GM12875 (cell line): ENCODE measurements around the gene CD300C.

Experiments used
- H3K4me3 ChIP-seq: one replicate; pipeline ENCODE4 v1.5.1; 2011; ENCODE audit warnings: low read depth, low read length, control low read depth
- TF ChIP-seq, protein P1 (sequence below): IDR thresholded peaks from 2 replicates; pipeline ENCODE4 v1.5.1; 2011; ENCODE audit warnings: low read depth, mild to moderate bottlenecking, control low read depth, inconsistent platforms, low read length, moderate library complexity, borderline replicate concordance; ENCODE audit not compliant: insufficient read depth

Gene CD300C

DNA sequence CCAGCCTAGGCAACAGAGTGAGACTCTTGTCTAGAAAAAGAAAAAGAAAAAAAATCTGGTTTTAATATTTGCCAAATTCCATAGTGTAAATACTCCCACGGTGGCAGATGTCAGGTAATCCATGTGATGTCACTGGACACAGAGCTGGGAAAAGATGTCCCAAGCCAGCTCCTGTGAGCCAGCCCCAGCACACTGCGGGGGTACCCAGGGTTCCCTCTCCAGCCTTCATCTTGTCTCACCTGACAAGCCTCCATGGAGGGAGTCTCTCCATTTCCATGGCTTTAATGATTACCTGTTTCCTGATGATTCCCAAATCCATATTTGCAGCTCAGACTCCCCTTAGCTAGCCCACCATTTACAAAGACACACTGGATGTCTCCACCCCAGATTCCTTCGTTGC lies 19.2 kb downstream of the CD300C start:
- TF ChIP-seq, protein P1, sequence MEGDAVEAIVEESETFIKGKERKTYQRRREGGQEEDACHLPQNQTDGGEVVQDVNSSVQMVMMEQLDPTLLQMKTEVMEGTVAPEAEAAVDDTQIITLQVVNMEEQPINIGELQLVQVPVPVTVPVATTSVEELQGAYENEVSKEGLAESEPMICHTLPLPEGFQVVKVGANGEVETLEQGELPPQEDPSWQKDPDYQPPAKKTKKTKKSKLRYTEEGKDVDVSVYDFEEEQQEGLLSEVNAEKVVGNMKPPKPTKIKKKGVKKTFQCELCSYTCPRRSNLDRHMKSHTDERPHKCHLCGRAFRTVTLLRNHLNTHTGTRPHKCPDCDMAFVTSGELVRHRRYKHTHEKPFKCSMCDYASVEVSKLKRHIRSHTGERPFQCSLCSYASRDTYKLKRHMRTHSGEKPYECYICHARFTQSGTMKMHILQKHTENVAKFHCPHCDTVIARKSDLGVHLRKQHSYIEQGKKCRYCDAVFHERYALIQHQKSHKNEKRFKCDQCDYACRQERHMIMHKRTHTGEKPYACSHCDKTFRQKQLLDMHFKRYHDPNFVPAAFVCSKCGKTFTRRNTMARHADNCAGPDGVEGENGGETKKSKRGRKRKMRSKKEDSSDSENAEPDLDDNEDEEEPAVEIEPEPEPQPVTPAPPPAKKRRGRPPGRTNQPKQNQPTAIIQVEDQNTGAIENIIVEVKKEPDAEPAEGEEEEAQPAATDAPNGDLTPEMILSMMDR = no peak
- no peak overlapping the region for H3K4me3 ChIP-seq

DNA sequence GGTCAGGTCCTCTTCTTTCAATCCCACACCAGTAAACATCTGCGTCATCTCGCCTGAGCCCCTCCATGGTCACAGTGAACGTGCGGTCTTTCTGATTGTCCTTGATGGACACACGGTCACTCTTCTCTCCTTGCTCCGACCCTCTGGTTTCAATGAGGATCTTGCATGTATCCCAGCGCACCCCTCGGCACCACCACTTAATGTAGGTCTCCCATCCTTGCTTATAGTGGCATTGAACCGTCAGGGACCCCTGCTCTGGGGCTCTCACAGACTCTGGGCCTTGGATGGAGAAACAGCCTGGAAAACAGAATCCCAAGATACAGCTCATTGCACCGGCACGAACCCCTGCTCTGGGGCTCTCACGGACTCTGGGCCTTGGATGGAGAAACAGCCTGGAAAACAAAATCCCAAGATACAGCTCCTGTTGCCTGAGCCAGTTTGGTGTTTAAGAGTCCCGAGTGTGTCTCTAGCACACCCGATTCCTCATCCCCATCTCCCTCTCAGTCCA lies 20.1 kb downstream of the CD300C start:
- H3K4me3 ChIP-seq = no peak overlapping the region
- TF ChIP-seq, protein P1 = no peak

DNA sequence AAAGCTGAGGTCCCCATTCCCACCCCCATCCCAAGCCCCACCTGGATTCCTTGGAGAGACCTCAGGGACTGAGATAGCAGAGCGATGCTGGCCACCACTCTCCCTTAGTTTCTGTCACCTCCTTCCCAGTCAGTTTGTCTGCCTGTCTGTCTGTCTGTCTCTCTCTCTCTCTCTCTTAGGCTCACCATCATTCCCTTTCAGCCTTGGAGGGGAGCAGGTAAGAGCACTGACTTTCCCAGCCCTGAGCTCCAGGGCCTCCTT lies 20.5 kb downstream of the CD300C start:
- no peak overlapping the region for H3K4me3 ChIP-seq
- TF ChIP-seq, protein P1 = no peak

GRCh38 chr17:74524653-74525464 lies 21.1 kb downstream of the CD300C start:
- TF ChIP-seq, protein P1 = no peak
- no peak overlapping the region for H3K4me3 ChIP-seq

DNA sequence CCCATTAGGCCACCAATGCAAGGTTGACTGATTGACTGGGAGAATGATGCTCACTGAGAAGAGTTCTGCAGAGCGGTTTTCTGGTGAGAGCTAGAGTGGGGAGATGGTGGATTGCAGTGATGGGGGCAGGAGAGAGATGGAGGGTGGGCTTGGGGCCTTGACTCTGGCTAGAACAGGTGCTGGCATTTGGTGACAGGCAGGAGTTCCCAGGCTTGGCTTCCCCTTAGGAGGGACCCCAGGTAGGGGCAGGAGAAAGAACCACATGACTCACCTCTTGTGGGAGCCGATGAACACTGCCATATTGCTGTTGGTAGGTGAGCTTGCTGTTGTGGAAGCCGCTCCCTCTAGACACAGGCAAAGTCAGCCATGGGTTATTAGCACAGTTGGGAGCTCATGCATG lies 22.6 kb downstream of the CD300C start:
- TF ChIP-seq, protein P1 = no peak
- no peak overlapping the region for H3K4me3 ChIP-seq

DNA sequence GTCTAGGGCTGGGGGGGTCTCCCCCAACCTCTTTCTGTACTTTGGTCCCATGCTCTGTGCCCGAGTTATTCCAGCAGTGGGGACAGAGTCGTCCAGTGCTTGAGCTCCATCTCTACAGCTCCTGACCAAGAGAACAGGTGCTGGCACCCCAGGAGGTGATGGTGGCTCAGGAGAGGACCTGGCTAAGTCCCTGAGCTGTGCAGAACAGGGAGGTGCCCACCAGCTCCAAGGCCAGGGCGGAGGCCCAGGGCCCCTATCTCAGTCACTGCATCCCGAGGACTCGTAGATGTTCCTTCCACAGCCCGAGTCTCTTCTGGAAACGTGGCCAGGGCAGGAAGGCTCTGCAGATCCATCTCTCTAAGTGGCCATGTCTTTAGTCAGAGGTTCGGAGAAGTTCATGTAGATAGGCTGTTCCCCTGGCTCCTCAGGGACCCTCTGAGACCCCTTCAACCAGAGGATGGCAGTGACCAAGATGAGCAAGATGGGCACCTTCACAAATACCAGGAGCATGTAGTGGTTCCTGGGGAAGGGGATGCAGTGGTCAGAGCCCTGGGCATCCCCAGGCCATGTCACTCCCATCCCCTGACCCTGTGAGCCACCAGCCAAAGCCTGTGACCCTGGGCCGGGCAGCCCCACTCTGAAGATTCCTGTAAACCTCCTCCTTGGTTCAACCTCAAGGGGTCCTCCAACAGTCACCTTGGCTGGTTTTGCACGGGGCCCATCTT lies 23.4 kb downstream of the CD300C start:
- TF ChIP-seq, protein P1 = no peak
- no peak overlapping the region for H3K4me3 ChIP-seq

- TF ChIP-seq, protein P1 = no peak
- H3K4me3 ChIP-seq = no peak overlapping the region
These were observed 24.2 kb downstream of the CD300C start for GRCh38 chr17:74521701-74522201.
